Testis (tissue), 2 donors: ENCODE measurements around the gene PLCB3.

ENCODE experiments used
- CTCF ChIP-seq, 3 experiments: fragments of 450-650 bp in 2 of 3; fragments of 200-600 bp in 1 of 3; sonication (generic) in 1 of 3; IDR thresholded peaks; one replicate each; pipeline ENCODE4 v1.5.1; 2016 to 2019; ENCODE audit warnings: antibody characterized with exemption in 3 of 3, mild to moderate bottlenecking in 2 of 3, moderate library complexity in 1 of 3
- POLR2A ChIP-seq: fragments of 450-650 bp; IDR thresholded peaks from one replicate; pipeline ENCODE4 v1.6.1; 2017; ENCODE audit warnings: antibody characterized with exemption, mild to moderate bottlenecking, moderate library complexity

GRCh38 chr11:64206457-64207255, 44.7 kb upstream of the PLCB3 start, which contains the start of gene FERMT3:
- no peak for TF ChIP-seq CTCF (IDR thresholded peaks at IDR 0.05)
- no peak for TF ChIP-seq POLR2A
